A673 (cell line): Measurements from ENCODE around the gene MBL2.

ENCODE experiments used
- CTCF ChIP-seq: fragments of 300-800, 200-600 bp; sonication (generic); conservative IDR thresholded peaks from 2 replicates; pipeline ENCODE4 v1.5.1; 2017; ENCODE audit warnings: low read depth, mild to moderate bottlenecking, antibody characterized with exemption, low read length, moderate library complexity, mixed read lengths
- EZH2 ChIP-seq: fragments of 200-600 bp; sonication (generic); IDR thresholded peaks from 2 replicates; pipeline ENCODE4 v1.6.1; 2017; ENCODE audit warnings: borderline replicate concordance, low read depth, mild to moderate bottlenecking, mixed read lengths, antibody characterized with exemption, low read length; ENCODE audit not compliant: poor library complexity, severe bottlenecking

GRCh38 chr10:52751337-52751736 is 21.2 kb downstream of the MBL2 start:
- TF ChIP-seq CTCF, result no peak
- no peak for TF ChIP-seq EZH2
